ENCODE results near the gene MYBPH.

MYBPH gene

GRCh38 chr1:203173566-203173965 is 2.1 kb downstream of the MYBPH start:
- no peaks in the 10 kb centered on the region for H3K36me3 Mint-ChIP-seq (ENCODE audit: insufficient read depth)
- no peak overlapping the region for H3K27ac Mint-ChIP-seq (ENCODE audit: low read depth)
- H3K4me3 Mint-ChIP-seq = no peak overlapping the region
- H3K9me3 Mint-ChIP-seq = no peaks in the 10 kb centered on the region
- no peak for ATAC-seq (replicated peaks; ENCODE audit: extremely low read depth, poor library complexity, severe bottlenecking)
- no peaks in the 10 kb centered on the region for H3K4me1 Mint-ChIP-seq
- DNase-seq (ENCODE audit: low spot score in 2 of 2) = no peak
- peaks cover 53% of the 10 kb centered on the region for H3K27me3 Mint-ChIP-seq

DNA sequence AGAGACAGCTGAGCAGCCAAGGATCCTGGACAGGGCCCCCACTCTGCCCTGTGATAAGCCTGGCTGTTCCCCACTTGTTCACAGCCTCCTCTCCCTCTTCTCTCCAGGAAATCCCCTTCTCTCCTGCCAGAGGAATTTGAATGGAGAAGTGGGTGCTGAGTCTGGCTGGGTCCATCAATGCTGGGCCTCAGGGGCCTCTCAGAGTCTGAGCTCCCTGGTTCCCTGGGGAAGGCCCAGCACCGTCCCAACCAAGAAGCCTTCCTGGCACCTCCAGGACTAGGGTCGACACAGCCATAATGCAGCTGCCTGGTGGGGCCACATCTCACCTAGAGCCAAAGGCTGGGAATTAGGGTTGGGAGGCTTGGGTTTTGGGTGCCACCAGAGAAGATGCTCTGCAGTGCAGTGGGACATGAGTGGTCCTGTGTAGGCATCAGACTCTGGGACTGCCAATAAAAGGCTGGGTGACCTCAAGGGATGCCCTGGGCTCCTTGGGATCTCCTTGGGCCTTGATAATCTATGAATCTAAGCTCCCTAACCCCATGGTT is 2.5 kb downstream of the MYBPH start:
- ATAC-seq (replicated peaks; ENCODE audit: extremely low read depth, poor library complexity, severe bottlenecking) = no peak
- Mint-ChIP-seq H3K9me3 (no peaks in the 10 kb centered on the region), H3K27me3 (peaks cover 48% of the 10 kb centered on the region), H3K27ac (ENCODE audit: low read depth) (no peak overlapping the region), H3K4me3 (no peak overlapping the region), H3K36me3 (ENCODE audit: insufficient read depth) (no peaks in the 10 kb centered on the region), H3K4me1 (no peaks in the 10 kb centered on the region)
- DNase-seq (ENCODE audit: low spot score in 2 of 2) = no peak

GRCh38 chr1:203172184-203173010 is 3.2 kb downstream of the MYBPH start:
- no peaks in the 10 kb centered on the region for H3K4me1 Mint-ChIP-seq
- no peak overlapping the region for H3K27ac Mint-ChIP-seq (ENCODE audit: low read depth)
- ATAC-seq (replicated peaks; ENCODE audit: extremely low read depth, poor library complexity, severe bottlenecking) (no peak), DNase-seq (ENCODE audit: low spot score in 2 of 2) (peak in 1 of 2 donors; percentile 17)
- H3K4me3 Mint-ChIP-seq = no peak overlapping the region
- H3K36me3 Mint-ChIP-seq (ENCODE audit: insufficient read depth) = no peaks in the 10 kb centered on the region
- H3K27me3 Mint-ChIP-seq = peaks cover 47% of the 10 kb centered on the region
- no peaks in the 10 kb centered on the region for H3K9me3 Mint-ChIP-seq

GRCh38 chr1:203171341-203172183 is 4.1 kb downstream of the MYBPH start:
- ATAC-seq (replicated peaks; ENCODE audit: extremely low read depth, poor library complexity, severe bottlenecking) = no peak

GRCh38 chr1:203170625-203171330 is 4.8 kb downstream of the MYBPH start:
- ATAC-seq (replicated peaks; ENCODE audit: extremely low read depth, poor library complexity, severe bottlenecking) = no peak
- H3K4me1 Mint-ChIP-seq = peaks cover 4% of the 10 kb centered on the region
- no peaks in the 10 kb centered on the region for H3K36me3 Mint-ChIP-seq (ENCODE audit: insufficient read depth)
- no peak overlapping the region for H3K27ac Mint-ChIP-seq (ENCODE audit: low read depth)
- DNase-seq (ENCODE audit: low spot score in 2 of 2) = no peak
- no peaks in the 10 kb centered on the region for H3K9me3 Mint-ChIP-seq
- no peak overlapping the region for H3K4me3 Mint-ChIP-seq
- H3K27me3 Mint-ChIP-seq = peaks cover 47% of the 10 kb centered on the region

More at GRCh38 chr1:203171341-203172183, 4.1 kb downstream of the MYBPH start:
- H3K9me3 Mint-ChIP-seq = no peaks in the 10 kb centered on the region
- no peaks in the 10 kb centered on the region for H3K36me3 Mint-ChIP-seq (ENCODE audit: insufficient read depth)
- no peak for DNase-seq (ENCODE audit: low spot score in 2 of 2)
- H3K4me3 Mint-ChIP-seq = no peak overlapping the region
- H3K27me3 Mint-ChIP-seq = peaks cover 47% of the 10 kb centered on the region
- H3K27ac Mint-ChIP-seq (ENCODE audit: low read depth) = no peak overlapping the region
- peaks cover 2% of the 10 kb centered on the region for H3K4me1 Mint-ChIP-seq

DNA sequence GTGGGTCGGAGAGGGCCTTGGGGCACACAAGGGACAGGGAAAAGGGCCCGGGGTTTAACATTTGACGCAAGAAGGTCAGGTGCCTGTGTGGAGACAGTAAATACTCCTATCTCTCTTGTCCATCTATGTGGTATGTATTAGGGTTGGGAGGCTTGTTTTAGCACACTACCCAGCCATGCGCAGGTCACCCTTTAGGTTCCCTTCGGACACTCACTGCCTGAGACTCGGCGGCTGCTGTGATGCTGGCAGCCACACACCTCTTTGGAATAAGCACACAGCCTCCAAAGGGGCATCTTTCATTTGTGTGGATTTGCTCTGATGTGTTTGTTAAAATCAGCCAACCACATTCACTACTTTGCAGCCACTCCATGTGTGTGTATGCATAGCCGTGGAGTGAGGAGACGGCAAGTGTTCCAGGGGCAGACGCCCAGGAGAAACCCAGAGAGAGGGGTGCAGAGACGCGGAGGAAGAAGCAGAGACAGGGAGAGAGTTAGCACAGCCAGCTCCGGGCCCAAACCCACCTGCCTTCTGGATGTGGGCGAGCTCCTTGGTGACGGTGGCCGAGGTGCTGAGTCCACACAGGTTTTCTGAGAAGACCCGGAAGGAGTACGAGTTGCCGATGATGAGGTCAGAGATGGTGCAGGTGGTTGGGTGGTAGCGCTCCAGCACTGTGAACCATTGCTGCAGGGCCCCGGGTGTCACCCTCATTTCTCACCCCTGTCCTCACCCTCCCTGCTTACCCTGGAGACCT is 5.7 kb downstream of the MYBPH start:
- ATAC-seq (replicated peaks; ENCODE audit: extremely low read depth, poor library complexity, severe bottlenecking) = no peak
- Mint-ChIP-seq H3K4me3 (no peak overlapping the region), H3K27me3 (peaks cover 48% of the 10 kb centered on the region), H3K4me1 (peaks cover 4% of the 10 kb centered on the region), H3K27ac (ENCODE audit: low read depth) (no peak overlapping the region), H3K9me3 (no peaks in the 10 kb centered on the region), H3K36me3 (ENCODE audit: insufficient read depth) (no peaks in the 10 kb centered on the region)
- no peak for DNase-seq (ENCODE audit: low spot score in 2 of 2)

DNA sequence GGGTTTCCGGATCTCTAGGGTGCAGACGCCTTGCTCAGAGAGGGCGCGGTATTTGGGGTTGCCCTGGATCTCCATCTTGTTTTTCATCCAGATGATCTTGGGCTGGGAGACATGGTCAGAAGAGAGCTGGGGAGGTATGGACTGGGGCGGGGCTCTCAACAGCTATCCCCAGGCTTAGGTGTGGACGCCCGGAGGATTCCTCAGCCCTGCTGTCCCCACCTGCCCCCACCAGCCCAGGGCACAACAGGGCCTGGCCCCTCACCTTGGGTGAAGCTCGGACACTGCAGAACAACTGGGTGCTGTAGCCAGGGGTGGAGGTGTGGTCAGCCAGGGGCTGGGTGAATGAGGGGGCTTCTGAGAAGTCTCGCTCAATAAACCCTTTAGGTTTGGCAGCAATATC is 6.6 kb downstream of the MYBPH start:
- no peak overlapping the region for H3K27ac Mint-ChIP-seq (ENCODE audit: low read depth)
- ATAC-seq (replicated peaks; ENCODE audit: extremely low read depth, poor library complexity, severe bottlenecking) (no peak), DNase-seq (ENCODE audit: low spot score in 2 of 2) (no peak)
- peaks cover 4% of the 10 kb centered on the region for H3K4me1 Mint-ChIP-seq
- H3K9me3 Mint-ChIP-seq = no peaks in the 10 kb centered on the region
- H3K4me3 Mint-ChIP-seq = no peak overlapping the region
- no peaks in the 10 kb centered on the region for H3K36me3 Mint-ChIP-seq (ENCODE audit: insufficient read depth)
- peaks cover 54% of the 10 kb centered on the region for H3K27me3 Mint-ChIP-seq

DNA sequence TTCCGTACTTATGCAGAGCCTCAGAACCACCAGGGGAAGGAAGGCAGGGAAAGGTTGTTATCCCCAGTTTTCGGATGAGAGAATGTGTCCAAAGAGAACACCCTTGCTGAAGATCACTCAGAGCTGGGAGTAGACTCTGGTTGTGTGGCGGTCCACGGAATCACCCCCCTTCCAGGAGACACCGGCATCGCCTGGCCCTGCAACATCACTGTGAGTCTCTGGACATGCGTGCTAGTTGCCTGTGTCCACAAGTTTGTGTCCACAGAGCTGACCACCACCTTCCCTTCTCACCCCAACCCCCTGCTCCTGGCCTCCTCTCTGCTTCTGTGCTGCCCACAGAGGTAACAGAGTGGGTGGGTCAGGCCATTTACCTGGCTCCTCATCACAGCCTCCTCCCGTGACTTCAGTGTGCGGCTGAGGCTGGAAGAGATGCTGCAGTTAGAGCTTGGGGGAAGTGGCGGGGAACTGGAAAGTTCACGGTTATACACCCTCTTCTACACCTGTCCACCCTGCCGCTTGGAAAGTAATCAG is 7.3 kb downstream of the MYBPH start:
- H3K9me3 Mint-ChIP-seq = no peaks in the 10 kb centered on the region
- peaks cover 55% of the 10 kb centered on the region for H3K27me3 Mint-ChIP-seq
- DNase-seq (ENCODE audit: low spot score in 2 of 2) = no peak
- peaks cover 4% of the 10 kb centered on the region for H3K4me1 Mint-ChIP-seq
- H3K4me3 Mint-ChIP-seq = no peak overlapping the region
- H3K27ac Mint-ChIP-seq (ENCODE audit: low read depth) = no peak overlapping the region
- no peak for ATAC-seq (replicated peaks; ENCODE audit: extremely low read depth, poor library complexity, severe bottlenecking)
- H3K36me3 Mint-ChIP-seq (ENCODE audit: insufficient read depth) = no peaks in the 10 kb centered on the region

- Mint-ChIP-seq H3K27ac (ENCODE audit: low read depth) (no peak overlapping the region), H3K4me3 (no peak overlapping the region), H3K9me3 (no peaks in the 10 kb centered on the region), H3K27me3 (peaks cover 60% of the 10 kb centered on the region), H3K4me1 (peaks cover 4% of the 10 kb centered on the region), H3K36me3 (ENCODE audit: insufficient read depth) (no peaks in the 10 kb centered on the region)
- DNase-seq (ENCODE audit: low spot score in 2 of 2) (no peak), ATAC-seq (replicated peaks; ENCODE audit: extremely low read depth, poor library complexity, severe bottlenecking) (no peak)
These were observed 7.8 kb downstream of the MYBPH start for GRCh38 chr1:203167913-203168200.

DNA sequence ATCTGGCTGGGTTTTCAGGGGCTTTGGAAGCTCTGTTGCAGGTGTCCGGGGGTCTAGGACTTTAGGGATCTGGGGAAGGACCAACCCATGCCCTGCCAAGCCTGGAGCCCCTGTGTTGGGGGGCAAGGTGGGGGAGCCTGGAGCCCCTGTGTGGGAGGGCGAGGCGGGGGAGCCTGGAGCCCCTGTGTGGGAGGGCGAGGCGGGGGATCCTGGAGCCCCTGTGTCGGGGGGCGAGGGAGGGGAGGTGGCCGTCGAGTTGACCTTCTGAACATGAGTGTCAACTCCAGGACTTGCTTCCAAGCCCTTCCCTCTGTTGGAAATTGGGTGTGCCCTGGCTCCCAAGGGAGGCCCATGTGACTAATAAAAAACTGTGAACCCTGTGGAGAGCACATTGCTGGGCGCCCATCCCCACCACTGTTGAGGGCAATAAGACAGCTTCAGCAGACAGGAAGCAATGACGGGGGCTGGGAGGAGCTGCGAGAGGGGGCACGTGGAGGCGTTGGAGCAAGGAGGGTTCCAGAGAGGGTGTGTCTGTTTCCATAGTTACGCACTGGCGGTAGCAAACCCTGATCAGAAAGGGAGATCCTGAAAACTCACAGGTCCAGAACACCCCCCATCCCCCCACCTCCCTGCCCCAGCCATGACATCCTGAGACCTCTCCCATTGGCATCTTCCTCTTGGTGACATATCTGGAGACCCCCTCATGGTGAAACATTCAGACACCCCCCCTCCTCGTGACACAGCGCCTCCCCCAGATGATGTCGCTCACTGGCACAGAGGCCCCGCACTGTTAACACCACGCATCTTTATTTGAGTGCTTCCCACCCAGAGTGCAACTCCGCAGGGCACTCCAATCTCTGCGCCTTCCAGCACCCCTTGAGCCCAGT is 8.4 kb downstream of the MYBPH start:
- DNase-seq (ENCODE audit: low spot score in 2 of 2) (no peak), ATAC-seq (replicated peaks; ENCODE audit: extremely low read depth, poor library complexity, severe bottlenecking) (no peak)
- H3K36me3 Mint-ChIP-seq (ENCODE audit: insufficient read depth) = no peaks in the 10 kb centered on the region
- no peak overlapping the region for H3K4me3 Mint-ChIP-seq
- H3K4me1 Mint-ChIP-seq = peaks cover 4% of the 10 kb centered on the region
- H3K27me3 Mint-ChIP-seq = peaks cover 66% of the 10 kb centered on the region
- H3K27ac Mint-ChIP-seq (ENCODE audit: low read depth) = no peak overlapping the region
- H3K9me3 Mint-ChIP-seq = no peaks in the 10 kb centered on the region

GRCh38 chr1:203166192-203166940 is 9.3 kb downstream of the MYBPH start:
- peaks cover 70% of the 10 kb centered on the region for H3K27me3 Mint-ChIP-seq
- no peak for DNase-seq (ENCODE audit: low spot score in 2 of 2)

More at GRCh38 chr1:203166192-203166940, 9.3 kb downstream of the MYBPH start:
- no peaks in the 10 kb centered on the region for H3K36me3 Mint-ChIP-seq (ENCODE audit: insufficient read depth)
- H3K4me3 Mint-ChIP-seq = no peak overlapping the region
- ATAC-seq (replicated peaks; ENCODE audit: extremely low read depth, poor library complexity, severe bottlenecking) = no peak
- no peaks in the 10 kb centered on the region for H3K9me3 Mint-ChIP-seq
- no peak overlapping the region for H3K27ac Mint-ChIP-seq (ENCODE audit: low read depth)
- H3K4me1 Mint-ChIP-seq = peaks cover 4% of the 10 kb centered on the region
